ENCODE results near the gene OTULINL. TPM values are rescaled to one million over a fixed set of nuclear protein-coding genes. Genes with fewer than 3 reads are reported as not detected.

OTULINL gene
- total and polyA plus RNA-seq, 2 of the 8 experiments (the other 6 are each of a cell fraction or from before 2014, with no cell fraction given): 3.1 to 8.3 TPM

DNA sequence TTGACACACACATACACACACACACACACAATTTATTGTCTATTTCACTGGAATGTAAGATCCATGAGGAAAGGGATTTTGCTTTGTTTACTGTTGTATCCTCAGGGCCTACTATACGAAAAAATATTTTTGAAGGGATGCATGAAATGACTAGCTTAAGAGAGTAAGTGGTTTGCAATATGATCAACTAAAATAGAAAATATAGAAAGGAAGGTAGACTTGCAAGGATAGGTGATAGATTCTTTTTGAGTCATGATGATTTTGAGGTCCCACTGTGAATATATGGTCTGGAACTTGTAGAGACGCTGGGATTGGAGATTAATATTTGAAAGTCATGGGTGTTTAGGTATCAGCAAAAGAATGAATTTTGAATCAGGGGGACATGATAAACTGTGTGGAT is 54.1 kb downstream of the OTULINL start:
- H4K20me1 ChIP-seq (replicated peaks in 1 of 2; ENCODE audit: control insufficient read depth in 1 of 2, insufficient read depth in 2 of 2, low read length in 2 of 2): no peaks in the 10 kb centered on the region
- POLR2A ChIA-PET (ENCODE audit: partially characterized antibody): no interaction called here
- no peaks in the 10 kb centered on the region for H3K36me3 ChIP-seq (ENCODE audit: control insufficient read depth in 2 of 4, insufficient read depth in 4 of 4, low read length in 3 of 4)
- TF ChIP-seq TCF12 (IDR thresholded peaks at IDR 0.05; ENCODE audit: low read depth, low read length): no peak
- no peak for TF ChIP-seq SP1 (IDR thresholded peaks at IDR 0.05; ENCODE audit: low read depth, low read length)
- no peak for TF ChIP-seq JUND (IDR thresholded peaks at IDR 0.05; ENCODE audit: low read length)
- TF ChIP-seq BCL11A (IDR thresholded peaks at IDR 0.05; ENCODE audit: low read depth in 2 of 2, low read length in 2 of 2): no peak
- no peak for TF ChIP-seq EGR1 (IDR thresholded peaks at IDR 0.05; ENCODE audit: borderline replicate concordance, low read depth, low read length)
- TF ChIP-seq YY1 (IDR thresholded peaks at IDR 0.05; ENCODE audit: low read depth, low read length): no peak
- TF ChIP-seq BRCA1 (IDR thresholded peaks at IDR 0.05; ENCODE audit: low read depth, low read length): no peak
- TF ChIP-seq JUN (IDR thresholded peaks at IDR 0.05; ENCODE audit: low read depth, low read length): no peak
- TF ChIP-seq POU5F1 (IDR thresholded peaks at IDR 0.05; ENCODE audit: low read depth, low read length): no peak
- TF ChIP-seq RBBP5 (IDR thresholded peaks at IDR 0.05; ENCODE audit: borderline replicate concordance, low read depth, low read length): no peak
- no peak for TF ChIP-seq ASH2L (IDR thresholded peaks at IDR 0.05; ENCODE audit: low read length)
- TF ChIP-seq NANOG (IDR thresholded peaks at IDR 0.05; ENCODE audit: insufficient read depth, low read depth, low read length, poor library complexity, severe bottlenecking): no peak
- no peak for TF ChIP-seq EP300 (IDR thresholded peaks at IDR 0.05; ENCODE audit: borderline replicate concordance in 1 of 2, low read depth in 2 of 2, low read length in 2 of 2)
- no peak for TF ChIP-seq RXRA (IDR thresholded peaks at IDR 0.05; ENCODE audit: insufficient read depth, low read depth, low read length)
- no peak for TF ChIP-seq CHD1 (IDR thresholded peaks at IDR 0.05; ENCODE audit: low read depth, low read length)
- TF ChIP-seq FOSL1 (IDR thresholded peaks at IDR 0.05; ENCODE audit: insufficient read depth, low read depth, low read length): no peak

More for the DNA sequence above, 54.1 kb downstream of the OTULINL start:
- H2BK12ac ChIP-seq (ENCODE audit: low read depth, low read length): no peak overlapping the region
- H3K18ac ChIP-seq (ENCODE audit: extremely low read depth, low read length): no peak overlapping the region
- CTCF ChIA-PET (ENCODE audit: partially characterized antibody): interaction anchor here (1.0 kb wide), 1 partner anchor 13 kb away, joined by 4 read pairs; no protein-coding TSS in a partner anchor
- H4K8ac ChIP-seq (ENCODE audit: extremely low read depth, insufficient read depth, low read length): no peak overlapping the region
- no peak overlapping the region for H2BK15ac ChIP-seq (ENCODE audit: low read length)
- no peak overlapping the region for H2AK5ac ChIP-seq (ENCODE audit: low read depth, low read length)
- no peak overlapping the region for H3K4me3 ChIP-seq (ENCODE audit: extremely low read depth in 1 of 4, insufficient read depth in 2 of 4, low read depth in 3 of 4, low read length in 4 of 4)
- no peak overlapping the region for H2BK20ac ChIP-seq (ENCODE audit: low read length)
- no peaks in the 10 kb centered on the region for H3K4me1 ChIP-seq (replicated peaks in 1 of 4; ENCODE audit: control insufficient read depth in 3 of 4, insufficient read depth in 4 of 4, low read length in 3 of 4)
- no peak overlapping the region for H3K23ac ChIP-seq (ENCODE audit: insufficient read length)
- no peak overlapping the region for H3K9ac ChIP-seq (replicated peaks in 1 of 4; ENCODE audit: extremely low read depth in 1 of 4, low read depth in 3 of 4, low read length in 3 of 4)
- no peak overlapping the region for H3K4ac ChIP-seq (replicated peaks; ENCODE audit: insufficient read length, low read depth, low read length)
- no peak overlapping the region for H4K5ac ChIP-seq (ENCODE audit: insufficient read length, low read depth, low read length)
- no peak overlapping the region for H3K56ac ChIP-seq (replicated peaks; ENCODE audit: insufficient read length, low read depth, low read length)
- FAIRE-seq: no peak
- no peak for DNase-seq (ENCODE audit: low read depth in 1 of 2, low spot score in 2 of 2)
- H3K23me2 ChIP-seq (ENCODE audit: low read depth, low read length): peaks cover 1% of the 10 kb centered on the region; the same call in 1 of the 2 replicates
- H3K27me3 ChIP-seq (replicated peaks in 1 of 4; ENCODE audit: control insufficient read depth in 3 of 4, extremely low read depth in 1 of 4, insufficient read depth in 3 of 4, low read length in 3 of 4): no peaks in the 10 kb centered on the region
- H3K9me3 ChIP-seq (ENCODE audit: insufficient read depth in 2 of 2, low read depth in 1 of 2, low read length in 1 of 2): no peaks in the 10 kb centered on the region
- WGBS, 2 experiments (ENCODE audit: extremely low coverage in 1 of 2, insufficient coverage in 1 of 2, insufficient read length in 1 of 2, insufficient replicate concordance in 2 of 2, low coverage in 1 of 2, low lambda C conversion rate in 2 of 2, missing lambda C conversion rate in 1 of 2): 87% methylated on average over 2 of the region's 2 CpGs; no CpG with 5 or more reads in 1 of the 2 experiments
- H3K4me2 ChIP-seq (ENCODE audit: insufficient read depth in 1 of 2, low read depth in 2 of 2, low read length in 2 of 2): no peak overlapping the region
- H3K79me1 ChIP-seq (ENCODE audit: low read depth, low read length): no peaks in the 10 kb centered on the region
- no peak overlapping the region for H2BK120ac ChIP-seq (replicated peaks; ENCODE audit: low read depth, low read length)
- no peak overlapping the region for H4K91ac ChIP-seq (replicated peaks; ENCODE audit: insufficient read length, low read length)
- H3K79me2 ChIP-seq (ENCODE audit: control insufficient read depth in 1 of 2, insufficient read depth in 2 of 2, low read length in 2 of 2): no peaks in the 10 kb centered on the region
- no peak overlapping the region for H3K27ac ChIP-seq (ENCODE audit: low read depth, low read length)
- H2AFZ ChIP-seq (ENCODE audit: low read length): no peak overlapping the region
- H3K14ac ChIP-seq (ENCODE audit: insufficient read length): no peak overlapping the region
- H2BK5ac ChIP-seq (ENCODE audit: low read depth, low read length): no peak overlapping the region

Data from H1 (cell line).